K562 (cell line): ENCODE results near the gene PCBD2. TPM values are rescaled to one million over a fixed set of nuclear protein-coding genes. Genes with fewer than 3 reads are reported as not detected.

Experiments used
- CBX1 ChIP-seq: sonication (generic); IDR thresholded peaks from 2 replicates; pipeline ENCODE4 v1.6.1; 2016; ENCODE audit warnings: antibody characterized with exemption, low read depth, mild to moderate bottlenecking
- CUX1 ChIP-seq: fragments of 200-800 bp; sonication (Bioruptor generic); IDR thresholded peaks from 2 replicates; pipeline ENCODE4 v1.6.1; 2016; ENCODE audit warnings: missing genetic modification characterization, missing compliant biosample characterization
- DMBX1 ChIP-seq: fragments of 250-450 bp; sonication (Bioruptor Pico); IDR thresholded peaks from 2 replicates; pipeline ENCODE4 v1.8.0; 2022; ENCODE audit warnings: inconsistent platforms, mild to moderate bottlenecking, moderate library complexity, borderline replicate concordance
- ETV1 ChIP-seq: fragments of 450-650 bp; conservative IDR thresholded peaks from 2 replicates; pipeline ENCODE4 v1.6.1; 2016; ENCODE audit warnings: missing genetic modification characterization, control low read depth, low read depth, missing compliant biosample characterization
- FOXJ3 ChIP-seq: sonication (generic); formaldehyde crosslinking; IDR thresholded peaks from 2 replicates; pipeline ENCODE4 v1.4.0; 2020; ENCODE audit warnings: mild to moderate bottlenecking, missing genetic modification reagents
- HMGXB4 ChIP-seq: sonication (generic); formaldehyde crosslinking; IDR thresholded peaks from 2 replicates; pipeline ENCODE4 v1.8.1; 2023; ENCODE audit warnings: mild to moderate bottlenecking, missing genetic modification reagents
- ILF3 ChIP-seq: fragments of 450-650 bp; IDR thresholded peaks from 2 replicates; pipeline ENCODE4 v1.6.1; 2018; ENCODE audit warnings: antibody characterized with exemption, mild to moderate bottlenecking, moderate library complexity, borderline replicate concordance
- MAFG ChIP-seq: fragments of 450-650 bp; conservative IDR thresholded peaks from 2 replicates; pipeline ENCODE4 v1.6.1; 2016; ENCODE audit warnings: missing genetic modification characterization, missing compliant biosample characterization
- MAZ ChIP-seq, 2 experiments: fragments of 450-650 bp in 1 of 2; sonication (generic) in 1 of 2; formaldehyde crosslinking; IDR thresholded peaks in 1 of 2; conservative IDR thresholded peaks in 1 of 2; 2 replicates each; pipeline versions ENCODE4 v1.4.0 to v1.5.0; 2020; ENCODE audit warnings: mild to moderate bottlenecking in 1 of 2, missing genetic modification reagents in 1 of 2
- NR0B1 ChIP-seq: fragments of 450-650 bp; IDR thresholded peaks from one replicate; pipeline ENCODE4 v1.6.1; 2018; ENCODE audit warnings: mild to moderate bottlenecking, moderate library complexity; ENCODE audit not compliant: partially characterized antibody
- PYGO2 ChIP-seq: fragments of 450-650 bp; IDR thresholded peaks from 2 replicates; pipeline ENCODE4 v1.6.1; 2016; ENCODE audit warnings: mild to moderate bottlenecking, missing genetic modification characterization, moderate library complexity, missing compliant biosample characterization
- RBM39 ChIP-seq: fragments of 200-400 bp; formaldehyde crosslinking; optimal IDR thresholded peaks from 2 replicates; pipeline ENCODE3; 2018; ENCODE audit warnings: low read depth, low read length
- SRSF9 ChIP-seq: fragments of 200-400 bp; formaldehyde crosslinking; IDR thresholded peaks from 2 replicates; pipeline ENCODE4 v1.6.1; 2017; ENCODE audit warnings: low read depth, low read length, borderline replicate concordance
- ZBTB1 ChIP-seq: sonication (generic); formaldehyde crosslinking; IDR thresholded peaks from 2 replicates; pipeline ENCODE4 v1.8.1; 2023; ENCODE audit warnings: missing genetic modification reagents, low read depth, mild to moderate bottlenecking, borderline replicate concordance
- ZBTB12 ChIP-seq: fragments of 250-450 bp; sonication (Bioruptor Pico); IDR thresholded peaks from 2 replicates; pipeline ENCODE4 v1.4.0; 2020
- ZNF764 ChIP-seq: fragments of 250-450 bp; sonication (Bioruptor Pico); IDR thresholded peaks from 2 replicates; pipeline ENCODE4 v1.4.0; 2020; ENCODE audit warnings: low read depth, mild to moderate bottlenecking, moderate library complexity
- ZNF830 ChIP-seq: fragments of 250-450 bp; sonication (Bioruptor Pico); IDR thresholded peaks from 2 replicates; pipeline ENCODE4 v1.5.0; 2021; ENCODE audit warnings: mild to moderate bottlenecking
- polyA plus RNA-seq, 8 experiments: library from polyadenylated mRNA; depleted of rRNA in 4 of 8; stranded (reverse) in 5 of 8; unstranded in 3 of 8; fragments of >200 nt; fragmentation: Nextera tagmentation in 2 of 8; fragmentation: Illumina TruSeq in 1 of 8; extraction: Ambion mirVana in 2 of 8; extraction: Trizol in 1 of 8; gene quantifications; 2 replicates each; pipeline versions ENCODE4 v1.2.1 to v1.2.3, GENCODE V29; 2011 to 2014; ENCODE audit warnings: inconsistent platforms in 1 of 8, missing spikeins in 1 of 8
- total RNA-seq, 7 experiments: library from RNA; depleted of rRNA in 6 of 7; stranded (reverse); fragments of >200 nt in 6 of 7; fragmentation: Illumina TruSeq in 2 of 7; extraction: Trizol in 2 of 7; gene quantifications; 2 replicates each; pipeline versions ENCODE4 v1.2.1 to v1.2.3, GENCODE V29; 2011 to 2021; ENCODE audit warnings: low replicate concordance in 1 of 7

PCBD2 gene
- total and polyA plus RNA-seq, 9 of the 15 experiments (the other 6 are each of a cell fraction or from before 2014, with no cell fraction given), result 5.2 to 13.8 (median 7.8) TPM

- TF ChIP-seq PYGO2 (tag) (no peak), CUX1 (CRISPR knock-in tag) (peak; percentile 61; the same call in 1 of the 2 replicates), RBM39 (no peak), ZNF764 (CRISPR knock-in tag) (no peak), NR0B1 (no peak), ILF3 (no peak), MAFG (no peak), ZBTB1 (CRISPR knock-in tag) (peak; percentile 24; the same call in 1 of the 2 replicates), FOXJ3 (no peak), MAZ (CRISPR knock-in tag; conservative IDR thresholded peaks at IDR 0.05 in 1 of 2, IDR thresholded peaks at IDR 0.05 in 1 of 2) (peak; percentile 82 to 86), ZBTB12 (CRISPR knock-in tag) (0 out of 2 replicates have a peak, but pooled peaks have one; percentile 23), ETV1 (tag) (peak; percentile 57), ZNF830 (CRISPR knock-in tag) (no peak), DMBX1 (CRISPR knock-in tag) (peak; percentile 70), SRSF9 (no peak), HMGXB4 (no peak), CBX1 (peak; percentile 80; the same call in 1 of the 2 replicates)
These were observed 30.7 kb upstream of the PCBD2 start, which contains the start of gene TXNDC15 (continued) for GRCh38 chr5:134873987-134874830.
